HPDE6-E6E7 (cell line): ENCODE data around the gene COL10A1.
"Not testable (repeated sequence)": the region's sequence is repeated elsewhere in the genome, so short reads cannot be mapped to it uniquely, and the experiment has no call there.

Experiments used
- DNase-seq: peaks from one replicate; pipeline ENCODE4 v3.0.0; 2011; ENCODE audit warnings: missing footprints; ENCODE audit errors: extremely low spot score

The COL10A1 gene

DNA sequence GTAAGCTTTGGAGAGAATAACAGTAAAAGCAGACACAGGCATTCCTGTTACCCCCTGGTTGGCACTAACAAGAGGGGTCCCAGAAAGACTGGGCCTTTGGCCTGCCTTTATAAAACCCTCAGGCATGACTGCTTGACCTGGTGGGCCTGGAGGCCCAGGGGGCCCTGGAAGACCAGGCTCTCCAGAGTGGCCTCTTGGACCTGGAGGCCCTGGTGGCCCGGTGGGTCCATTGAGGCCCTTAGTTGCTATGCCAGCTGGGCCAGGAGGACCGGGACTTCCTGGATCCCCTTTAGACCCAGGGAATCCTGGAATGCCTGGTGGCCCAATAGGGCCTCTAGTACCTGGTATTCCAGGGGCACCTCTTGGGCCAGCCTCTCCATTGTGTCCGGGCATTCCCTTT, 5.5 kb downstream of the COL10A1 start:
- no peak for DNase-seq

DNA sequence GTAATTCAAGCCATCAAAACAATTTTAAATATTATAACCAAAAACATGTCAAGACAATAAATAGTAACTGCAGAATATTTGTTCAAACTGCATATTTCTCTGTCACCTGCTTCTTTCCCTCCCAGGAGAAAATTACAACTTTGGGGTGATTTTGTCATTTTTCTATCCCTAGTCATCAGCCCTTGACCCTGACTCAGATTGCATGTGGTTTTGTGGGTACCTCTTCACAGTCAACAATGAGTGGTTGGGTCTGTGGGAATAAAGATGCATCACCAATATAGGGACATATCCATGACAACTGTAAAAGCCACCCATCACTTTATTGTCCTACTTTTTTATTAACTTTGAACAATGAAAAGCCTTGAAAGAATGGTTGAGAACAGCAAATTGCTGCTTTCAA, 7.3 kb downstream of the COL10A1 start:
- DNase-seq = no peak

DNA sequence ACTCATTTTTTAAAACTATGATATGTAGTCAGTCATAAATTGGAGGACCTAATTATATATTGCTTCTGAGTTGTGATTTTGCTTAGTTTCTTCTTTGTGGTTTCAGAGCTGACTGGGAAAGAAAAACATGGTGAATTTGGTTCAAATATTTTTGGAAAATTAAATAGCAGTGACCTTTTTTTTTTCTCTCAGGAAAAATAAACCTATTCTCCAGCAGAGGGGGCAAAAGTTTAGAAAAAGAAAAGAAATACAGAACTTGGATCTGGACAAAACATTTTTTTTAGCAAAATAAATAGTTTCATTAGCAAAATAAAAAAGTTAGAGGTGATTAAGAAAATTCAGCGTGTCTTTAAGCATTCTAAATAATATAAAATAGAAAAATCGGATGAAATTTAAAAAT, 10.2 kb downstream of the COL10A1 start:
- DNase-seq = no peak

DNA sequence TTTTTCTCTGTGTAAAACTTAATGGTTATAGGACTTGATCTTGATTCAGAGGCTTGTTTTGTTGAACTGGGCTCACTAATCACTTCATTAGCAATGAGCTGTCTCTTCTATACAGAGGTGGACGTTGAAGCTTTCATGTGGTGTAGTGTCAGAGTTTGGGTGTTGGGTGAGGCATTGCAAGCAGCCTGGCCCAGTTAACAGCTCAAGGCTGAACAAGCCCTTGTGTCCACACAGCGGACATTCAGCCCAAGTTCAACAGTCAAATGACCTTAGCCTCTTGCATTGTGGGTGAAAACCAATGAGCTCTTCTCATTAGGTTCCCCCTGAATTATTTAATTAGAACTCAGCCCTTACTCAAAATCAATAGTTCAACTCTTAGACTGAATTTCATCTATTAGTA, 12.5 kb downstream of the COL10A1 start:
- DNase-seq = no peak

DNA sequence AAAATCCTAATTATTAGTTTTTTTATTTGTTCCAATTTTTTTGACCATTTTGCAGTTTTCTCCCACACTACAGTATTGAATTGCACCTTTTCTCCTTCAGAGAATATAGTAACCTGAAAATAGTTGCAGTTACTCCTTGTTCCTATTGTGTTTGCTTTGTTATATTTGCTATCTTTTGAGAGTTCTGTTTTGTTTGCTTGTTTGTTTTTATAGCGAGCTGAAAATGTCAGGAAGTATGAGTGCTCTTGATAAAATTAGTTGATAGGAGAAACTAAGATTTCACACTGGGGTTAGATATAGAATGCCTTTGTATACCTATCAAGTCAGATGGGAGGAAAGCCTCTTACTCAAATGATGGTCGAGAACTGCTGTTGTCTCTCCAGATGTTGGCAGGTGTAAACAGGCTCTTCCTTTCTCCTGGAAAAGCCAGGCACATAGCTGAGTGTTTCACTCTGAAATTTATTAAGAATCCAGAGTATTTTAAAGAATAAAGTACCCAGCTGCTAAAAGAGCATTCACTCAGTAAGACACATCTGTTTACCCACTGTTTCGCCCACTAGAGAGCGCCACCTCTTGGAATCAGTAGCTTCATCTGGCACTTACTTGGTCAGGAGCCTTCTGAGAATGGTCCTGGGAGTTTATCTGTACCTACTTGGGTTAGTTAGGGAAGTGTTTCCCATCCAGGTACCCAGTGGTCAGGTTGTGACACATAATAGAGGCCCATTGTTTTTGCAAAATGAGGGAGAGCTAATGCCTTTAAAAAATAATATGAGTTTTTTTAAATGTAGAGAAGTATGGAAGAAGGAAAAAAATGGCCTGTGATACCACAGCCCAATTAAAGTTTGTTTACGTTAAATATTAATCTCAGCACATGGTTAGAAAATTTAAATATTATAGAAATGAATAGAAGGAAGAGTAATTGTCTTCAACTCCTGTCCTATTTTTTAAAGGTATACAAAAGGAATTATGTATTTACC, 14.1 kb downstream of the COL10A1 start:
- no peak for DNase-seq

DNA sequence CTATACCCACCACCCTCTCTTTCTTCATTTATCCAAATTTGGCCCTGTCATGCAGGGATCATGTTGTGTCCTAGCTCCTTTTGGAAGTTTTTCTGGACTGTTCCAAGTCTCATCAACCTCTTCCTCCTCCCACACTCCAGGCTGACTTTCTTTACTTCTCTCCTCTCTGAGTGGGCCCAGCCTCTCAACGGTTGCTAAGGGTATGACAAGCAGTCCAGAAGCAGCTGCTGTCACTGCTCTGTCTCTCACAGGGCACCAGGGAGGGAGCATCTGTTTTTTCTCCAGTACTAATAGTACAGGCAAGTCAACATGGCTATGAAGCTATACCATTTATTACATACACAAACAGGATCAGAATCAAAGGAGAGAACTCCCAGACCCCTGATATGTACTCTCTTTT, 17.1 kb downstream of the COL10A1 start:
- no peak for DNase-seq

DNA sequence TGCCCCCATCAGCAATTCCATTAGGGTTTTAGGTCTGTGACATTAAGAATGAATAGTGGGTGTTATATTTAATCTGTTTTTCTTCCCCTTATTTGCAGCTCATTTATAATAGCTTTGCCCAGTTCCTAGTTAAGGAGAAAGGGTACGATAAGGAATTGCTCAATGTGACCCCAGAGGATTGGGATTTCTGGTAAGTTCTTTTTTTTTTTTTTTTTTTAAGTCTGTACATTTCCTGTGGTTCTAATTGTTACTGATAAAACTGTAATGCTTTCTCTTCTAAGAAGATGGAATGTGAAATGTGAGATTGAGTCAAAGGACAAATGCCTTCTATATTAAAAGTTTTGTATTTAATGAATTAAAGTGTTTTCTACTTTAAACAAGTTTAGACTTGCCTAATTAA, 19.8 kb downstream of the COL10A1 start:
- no peak for DNase-seq

DNA sequence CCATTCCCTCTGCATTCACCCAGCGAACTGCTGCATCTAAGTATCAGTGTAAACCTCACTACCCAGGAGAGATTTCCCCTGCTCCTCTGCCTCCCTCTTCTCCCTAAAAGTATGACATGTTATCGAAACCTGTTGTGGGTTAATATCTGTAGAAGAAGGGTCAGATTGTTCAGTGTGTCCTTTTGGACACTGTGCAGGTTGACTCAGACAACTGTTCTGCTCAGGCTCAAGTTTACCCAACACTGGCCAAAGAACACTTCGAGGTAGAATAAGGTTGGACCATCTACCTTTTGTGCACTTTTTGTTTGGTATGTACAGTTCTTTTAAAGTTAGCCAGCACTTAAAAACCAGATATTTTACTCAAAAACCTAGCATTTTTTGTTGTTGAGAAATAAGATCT, 20.7 kb downstream of the COL10A1 start:
- DNase-seq = no peak

DNA sequence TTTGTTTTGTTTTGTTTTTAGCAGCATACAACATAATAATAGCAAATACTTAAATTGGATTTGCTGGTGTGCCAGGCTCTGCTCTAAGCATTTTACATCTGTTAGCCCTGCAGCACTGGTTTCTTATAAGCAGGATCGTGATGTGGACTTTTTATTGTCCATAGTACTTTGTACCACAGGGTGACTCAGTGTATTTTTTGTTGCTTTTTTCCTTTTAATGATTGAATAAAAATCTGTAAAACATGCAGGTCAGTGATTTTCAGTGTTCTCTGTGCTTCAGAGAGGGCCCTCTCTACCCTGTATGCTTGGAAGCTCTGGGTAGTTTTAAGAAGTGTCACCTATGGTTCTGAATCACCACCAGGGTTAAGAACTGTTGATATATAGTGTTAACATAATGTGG, 21.3 kb downstream of the COL10A1 start:
- DNase-seq = no peak

DNA sequence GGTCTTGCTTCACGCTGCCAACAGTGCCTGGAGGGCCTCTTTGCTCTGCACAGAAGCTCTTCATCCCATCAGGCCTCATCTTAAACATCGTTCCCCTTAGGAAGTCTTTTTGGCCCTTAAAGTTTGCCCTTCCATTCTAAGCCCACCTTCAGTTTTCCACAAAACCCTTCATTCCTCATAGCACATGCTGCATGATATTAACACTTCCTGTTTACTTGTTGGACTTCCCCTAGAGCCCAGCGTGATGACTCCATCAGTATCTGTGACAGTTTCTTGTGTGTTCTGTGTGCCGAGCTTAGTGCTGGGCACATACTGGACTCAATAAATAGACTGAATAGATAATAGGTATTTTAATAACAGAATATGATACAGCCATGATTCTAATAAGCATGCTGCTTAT, 23.1 kb downstream of the COL10A1 start:
- DNase-seq = no peak

DNA sequence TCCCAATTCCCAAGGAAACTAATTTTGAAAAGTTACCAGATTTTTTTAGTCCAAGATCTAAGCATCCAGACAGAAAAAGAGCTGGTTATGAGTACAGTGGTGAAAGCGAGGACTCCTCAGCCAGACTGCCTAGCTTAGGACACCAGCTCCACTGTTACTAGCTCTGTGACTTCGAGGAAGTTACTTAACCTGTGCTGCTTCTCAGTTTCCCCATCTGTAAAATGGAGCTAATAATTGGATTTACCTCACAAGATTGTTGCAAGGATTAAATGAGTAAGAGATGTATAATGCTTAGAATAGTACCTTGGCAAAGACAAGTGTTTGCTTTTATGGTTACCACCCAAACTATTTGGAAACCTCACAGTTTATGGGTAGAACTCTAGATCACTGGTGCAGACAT, 24.1 kb downstream of the COL10A1 start:
- DNase-seq = no peak

DNA sequence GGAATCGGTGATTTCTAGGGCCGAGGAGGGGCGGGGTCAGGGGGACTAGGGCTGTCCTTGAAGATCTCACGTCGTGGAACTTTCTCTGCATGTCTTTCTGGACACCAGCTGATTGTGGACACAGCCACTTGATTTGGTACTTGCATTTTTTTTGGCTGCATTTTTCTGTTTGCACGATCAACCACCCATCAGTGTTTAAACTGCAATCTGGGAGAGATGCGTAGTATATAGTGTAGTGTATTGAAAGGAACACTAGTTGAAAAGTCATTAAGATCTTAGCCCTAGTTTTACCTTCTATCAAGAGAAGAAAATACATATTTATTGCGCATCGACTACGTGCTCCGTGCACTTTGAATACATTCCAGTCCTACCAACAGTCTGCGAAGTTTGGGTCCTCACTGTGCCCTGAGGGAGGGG, 24.6 kb downstream of the COL10A1 start:
- no peak for DNase-seq

DNA sequence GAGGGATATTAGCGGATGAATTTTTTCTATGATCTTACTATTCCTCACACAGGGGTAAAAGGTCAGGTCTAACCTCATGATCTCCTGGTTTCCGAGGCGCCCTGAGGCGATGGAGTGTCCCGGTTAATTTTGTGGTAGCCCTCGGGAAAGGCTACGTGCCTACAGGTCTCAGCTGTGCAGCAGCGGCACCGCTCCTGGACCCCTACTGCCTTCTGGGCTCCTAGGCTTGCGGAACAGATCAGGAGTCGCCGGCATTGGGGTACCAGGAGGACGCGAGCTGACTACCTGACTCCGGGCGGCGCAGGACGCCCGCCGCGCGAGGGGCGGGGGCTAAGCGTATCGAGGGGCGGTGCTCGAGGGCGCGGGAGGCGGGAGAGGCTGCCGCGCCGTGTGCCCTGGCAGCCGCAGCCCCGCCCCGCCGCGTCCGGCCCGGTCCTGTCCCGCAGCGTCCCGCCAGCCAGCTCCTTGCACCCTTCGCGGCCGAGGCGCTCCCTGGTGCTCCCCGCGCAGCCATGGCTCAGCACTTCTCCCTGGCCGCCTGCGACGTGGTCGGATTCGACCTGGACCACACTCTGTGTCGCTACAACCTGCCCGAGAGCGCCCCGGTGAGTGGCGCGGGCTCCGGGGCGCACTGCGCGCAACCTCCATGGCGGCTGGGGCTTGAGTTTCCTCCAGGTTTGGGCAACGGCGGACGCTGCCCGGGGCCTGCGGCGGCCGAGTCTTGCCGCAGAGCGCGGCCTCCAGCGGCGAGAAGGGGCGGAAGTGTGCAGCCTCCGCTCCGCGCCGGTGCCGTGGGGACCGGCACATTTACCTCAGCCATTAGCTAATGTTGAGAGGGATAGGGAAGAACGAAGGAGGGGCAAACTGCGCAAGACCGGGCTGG, 25.3 kb downstream of the COL10A1 start, which contains the start of gene NT5DC1:
TSS of gene NT5DC1 (plus strand) at position 435 of the 883 bp plus-strand sequence. CDS start at position 513, 78 bp downstream.
- peak; percentile 77 for DNase-seq

DNA sequence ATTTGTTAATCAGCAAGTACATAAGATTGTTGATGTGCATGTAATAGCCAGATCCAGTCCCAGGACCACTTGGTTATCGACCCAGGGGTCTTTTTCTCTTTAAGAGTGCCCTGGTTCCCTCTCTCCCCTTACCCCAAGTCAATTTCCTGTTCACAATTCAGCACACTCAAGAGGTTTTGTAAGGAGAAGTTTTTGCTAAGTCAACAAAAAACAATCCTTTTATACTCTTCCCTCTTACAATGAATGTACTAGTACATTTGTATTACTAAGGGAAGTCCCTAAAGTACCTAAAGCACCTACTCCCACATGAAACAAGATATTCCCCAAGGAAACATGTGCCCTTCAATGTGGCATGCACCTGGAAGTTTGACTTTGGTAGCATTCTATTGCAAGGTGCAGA, 26.9 kb downstream of the COL10A1 start:
- no peak for DNase-seq

DNA sequence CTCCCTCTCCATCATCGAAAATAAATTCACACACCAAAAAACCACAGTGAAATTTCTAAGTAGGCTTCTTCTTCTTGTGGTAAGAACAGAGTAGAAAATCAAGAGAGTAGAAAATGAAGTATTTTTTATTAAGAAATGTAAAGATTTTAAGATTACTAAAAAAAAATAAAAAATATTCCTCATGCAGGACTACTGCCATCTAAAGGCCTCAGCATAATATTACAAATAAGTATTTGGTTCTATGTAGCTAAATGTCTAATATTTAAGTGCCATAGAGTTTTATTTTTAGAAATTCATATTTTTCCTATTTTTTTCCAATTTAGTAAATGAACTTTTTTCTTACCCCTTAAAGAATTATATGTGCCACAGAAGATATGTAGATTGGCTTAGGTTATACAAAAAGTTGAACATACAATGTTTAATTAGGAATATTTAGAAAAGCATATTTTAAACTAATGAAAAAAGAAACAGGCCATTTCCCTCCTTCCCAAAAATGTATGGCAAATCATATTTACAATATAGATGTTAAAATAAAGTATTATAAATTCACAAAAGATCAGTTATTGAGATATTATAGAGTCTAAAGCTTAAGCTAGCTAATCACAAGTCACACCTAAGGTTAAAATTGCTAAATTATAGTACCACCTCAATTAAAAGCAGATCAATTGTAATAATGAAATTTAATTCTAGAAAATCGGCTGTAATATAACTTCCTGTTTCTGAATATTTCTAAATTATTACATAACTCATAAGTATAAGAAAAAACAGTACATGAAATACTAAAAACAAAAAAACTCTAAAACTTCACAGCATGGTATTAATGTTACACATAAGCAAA, 28.7 kb downstream of the COL10A1 start:
- no peak for DNase-seq

DNA sequence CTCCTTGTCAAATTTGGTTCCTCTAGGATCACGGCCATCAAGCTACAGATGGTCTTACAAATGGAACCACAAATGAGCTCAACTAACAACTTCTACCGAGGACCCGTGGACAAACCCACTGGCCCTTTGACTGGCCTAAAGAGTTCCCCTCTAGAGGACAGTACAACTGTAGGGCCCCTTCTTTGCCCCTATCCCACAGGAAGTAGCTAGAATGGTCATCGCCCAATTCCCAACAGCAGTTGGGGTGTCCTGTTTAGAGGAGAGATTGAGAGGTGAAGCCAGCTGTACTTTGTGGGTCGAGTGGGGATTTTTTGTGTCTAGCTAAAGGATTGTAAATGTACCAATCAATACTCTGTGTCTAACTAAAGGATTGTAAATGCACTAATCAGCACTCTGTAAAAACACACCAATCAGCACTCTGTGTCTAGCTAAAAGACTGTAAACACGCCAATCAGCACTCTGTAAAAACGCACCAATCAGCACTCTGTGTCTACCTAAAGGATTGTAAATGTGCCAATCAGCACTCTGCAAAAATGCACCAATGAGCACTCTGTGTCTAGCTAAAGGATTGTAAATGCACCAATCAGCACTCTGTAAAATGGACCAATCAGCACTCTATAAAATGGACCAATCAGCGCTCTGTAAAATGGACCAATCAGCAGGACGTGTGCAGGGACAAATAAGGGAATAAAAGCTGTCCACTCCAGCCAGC, 29.7 kb downstream of the COL10A1 start:
- not testable (repeated sequence) for DNase-seq

DNA sequence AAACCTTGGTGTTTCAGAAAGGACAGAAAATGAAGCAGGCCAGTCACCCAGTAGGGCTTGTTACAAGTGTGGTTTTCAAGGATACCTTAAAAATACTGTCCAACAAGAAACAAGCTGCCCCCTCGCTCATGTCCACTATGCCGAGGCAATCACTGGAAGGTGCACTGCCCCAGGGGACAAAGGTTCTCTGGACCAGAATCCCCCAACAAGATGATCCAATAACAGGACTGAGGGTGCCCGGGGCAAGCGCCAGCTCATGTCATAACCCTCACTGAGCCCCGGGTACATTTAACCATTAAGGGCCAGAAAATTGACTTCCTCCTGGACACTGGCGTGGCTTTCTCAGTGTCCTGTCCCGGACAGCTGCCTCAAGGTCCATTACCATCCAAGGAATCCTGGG, 31.9 kb downstream of the COL10A1 start:
- DNase-seq = no peak

DNA sequence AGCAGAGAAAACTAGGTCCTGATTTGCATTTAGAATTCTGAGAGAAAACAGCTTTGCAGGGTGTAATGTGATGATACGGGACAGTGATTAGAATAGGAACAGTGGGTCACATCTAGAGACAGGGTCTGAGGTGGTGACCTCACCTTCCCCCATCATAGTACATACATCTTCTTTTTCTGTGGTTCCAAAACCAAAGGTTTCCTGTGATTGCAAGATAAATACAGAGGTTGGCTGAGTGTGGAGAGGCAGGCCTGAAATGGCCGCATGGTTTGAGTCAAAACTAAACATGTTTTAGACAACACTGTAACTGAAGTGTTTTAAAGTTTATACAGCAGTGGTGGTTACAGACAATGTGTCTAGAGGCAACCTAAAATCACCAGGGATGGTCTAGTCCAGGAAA, 35.7 kb downstream of the COL10A1 start:
- DNase-seq = no peak

DNA sequence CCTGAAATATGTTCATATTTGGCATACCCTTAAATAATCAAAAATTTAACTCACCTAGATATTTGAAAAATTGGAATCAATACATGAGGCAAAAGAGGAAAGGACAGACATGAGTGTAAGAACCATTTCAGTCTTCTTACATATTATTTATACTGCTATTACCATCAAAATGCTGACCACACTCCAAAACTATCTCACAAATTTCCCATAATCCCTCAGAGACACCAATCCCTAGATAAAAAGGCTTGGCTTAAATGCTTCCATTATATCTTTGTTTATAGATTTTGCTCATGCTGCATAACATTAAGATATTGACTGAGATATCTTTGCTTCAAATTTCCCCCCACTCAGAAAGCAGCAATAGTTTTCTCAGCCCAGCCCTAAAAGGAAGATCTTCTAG, 37.0 kb downstream of the COL10A1 start:
- DNase-seq = no peak

DNA sequence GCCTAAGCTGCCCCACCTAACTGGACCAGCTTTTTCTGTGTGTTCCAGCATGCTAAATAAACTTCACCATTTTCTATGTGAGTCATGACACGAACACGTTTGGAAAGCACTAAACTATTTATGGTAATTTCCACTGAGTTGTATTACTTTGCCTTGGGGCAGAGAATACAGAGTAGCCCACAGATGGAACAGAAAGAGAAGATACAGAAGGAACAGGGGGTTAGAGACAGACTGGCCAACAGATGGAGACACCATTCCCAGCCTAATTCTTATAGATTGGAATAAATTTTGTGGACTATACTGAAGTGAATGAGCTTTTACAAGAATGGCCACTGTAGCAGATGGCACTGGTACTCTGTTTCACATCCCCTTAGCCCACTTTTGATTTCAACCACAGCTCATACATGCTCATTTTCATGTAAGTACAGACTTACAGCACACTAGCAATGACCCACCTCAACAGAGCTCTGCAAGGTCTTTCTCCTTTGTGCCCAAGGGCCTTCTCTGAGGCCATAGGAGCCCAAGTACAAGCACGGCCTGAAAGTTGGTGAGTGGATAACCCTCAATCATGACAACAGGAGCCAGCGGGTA, 38.4 kb downstream of the COL10A1 start:
- peak; percentile 37 for DNase-seq

DNA sequence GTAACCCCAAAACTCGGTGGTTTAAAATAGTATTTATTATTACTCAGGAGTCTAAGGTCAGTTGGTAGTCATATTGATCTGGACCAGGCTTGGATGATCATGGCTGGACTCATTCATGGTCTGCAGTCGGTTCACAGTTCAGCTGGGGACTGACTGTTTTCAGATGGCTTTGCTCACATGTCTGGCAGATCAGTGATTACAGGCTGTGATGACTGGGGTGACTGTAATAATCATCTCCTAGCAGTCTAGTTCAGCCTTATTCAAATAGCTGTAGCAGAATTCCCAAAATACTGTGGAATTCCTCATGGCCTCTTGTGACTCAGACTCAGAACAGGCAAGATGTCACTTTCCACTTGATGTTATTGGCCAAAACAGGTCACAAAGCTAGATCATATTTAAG, 41.6 kb downstream of the COL10A1 start:
- DNase-seq = no peak
